Lower lobe of right lung (tissue), 2 donors: ENCODE measurements around the gene SPG11. TPM values are rescaled to one million over a fixed set of nuclear protein-coding genes. Genes with fewer than 3 reads are reported as not detected.

Experiments
- ATAC-seq, 2 donors: fragments of 200-7000 bp; cut with Tn5 transposase; one replicate each; pipeline ENCODE4 v1.9.1; 2020 to 2022; ENCODE audit warnings: mild to moderate bottlenecking in 2 of 2, moderate library complexity in 2 of 2
- DNase-seq: peaks from one replicate; pipeline ENCODE4 v3.0.0-alpha.2; 2020
- H3K27ac ChIP-seq: fragments of 200-600 bp; one replicate; pipeline ENCODE4 v1.8.0; 2022
- H3K27me3 ChIP-seq: fragments of 200-600 bp; one replicate; pipeline ENCODE4 v1.8.0; 2022; ENCODE audit warnings: low read depth
- H3K36me3 ChIP-seq: fragments of 200-600 bp; one replicate; pipeline ENCODE4 v1.8.0; 2022; ENCODE audit warnings: mild to moderate bottlenecking
- H3K4me1 ChIP-seq: fragments of 200-600 bp; one replicate; pipeline ENCODE4 v1.8.0; 2022
- H3K4me3 ChIP-seq: fragments of 200-600 bp; one replicate; pipeline ENCODE4 v1.8.0; 2022; ENCODE audit warnings: mild to moderate bottlenecking
- H3K9me3 ChIP-seq: fragments of 200-600 bp; one replicate; pipeline ENCODE4 v1.8.0; 2022
- CTCF ChIP-seq: fragments of 200-600 bp; IDR thresholded peaks from one replicate; pipeline ENCODE4 v1.8.0; 2022; ENCODE audit warnings: antibody characterized with exemption, mild to moderate bottlenecking
- intact Hi-C: fragments of 100-400 bp; cut with DNase I; formaldehyde crosslinking; loops from one replicate; pipeline ENCODE4 v1.11.0; 2022
- total RNA-seq: library from RNA; stranded (reverse); fragmentation: NEBNext Ultra II Directional; extraction: Animal tissue kit (Norgen Biotek cat#: 25700); gene quantifications from one replicate; pipeline ENCODE4 v1.2.1, GENCODE V29; 2021
- donor health status: DM: no; HTN: yes; CAD: no; lungs with severe emphysema.

SPG11 gene
- total RNA-seq, 1 donor from 2014 or later: 99.7 TPM

GRCh38 chr15:44668921-44669320 lies 5.5 kb upstream of the SPG11 start:
- no peak for DNase-seq
- TF ChIP-seq CTCF: no peak
- ATAC-seq: no peak

GRCh38 chr15:44667039-44667360 lies 3.5 kb upstream of the SPG11 start:
- no peak overlapping the region for H3K4me3 ChIP-seq
- no peak for TF ChIP-seq CTCF
- H3K4me1 ChIP-seq: peaks cover 19% of the 10 kb centered on the region
- no peaks in the 10 kb centered on the region for H3K9me3 ChIP-seq
- H3K36me3 ChIP-seq: no peaks in the 10 kb centered on the region
- intact Hi-C loops: loop anchor here (10.0 kb wide), 1 partner anchor 68 kb away; the partner anchor contains the start of gene TRIM69
- ATAC-seq (no peak), DNase-seq (no peak)
- no peaks in the 10 kb centered on the region for H3K27me3 ChIP-seq
- peak overlapping the region; percentile 26 for H3K27ac ChIP-seq

More at GRCh38 chr15:44668921-44669320, 5.5 kb upstream of the SPG11 start:
- no peak overlapping the region for H3K4me3 ChIP-seq
- H3K27me3 ChIP-seq: no peaks in the 10 kb centered on the region
- no peak overlapping the region for H3K27ac ChIP-seq
- peaks cover 11% of the 10 kb centered on the region for H3K4me1 ChIP-seq
- no peaks in the 10 kb centered on the region for H3K9me3 ChIP-seq
- H3K36me3 ChIP-seq: no peaks in the 10 kb centered on the region
- intact Hi-C loops: loop anchor here (10.0 kb wide), 1 partner anchor 66 kb away; the partner anchor contains the start of gene TRIM69

GRCh38 chr15:44666210-44667038 lies 3.0 kb upstream of the SPG11 start:
- no peaks in the 10 kb centered on the region for H3K27me3 ChIP-seq
- H3K4me3 ChIP-seq: no peak overlapping the region
- intact Hi-C loops: loop anchor here (10.0 kb wide), 1 partner anchor 68 kb away; the partner anchor contains the start of gene TRIM69
- no peaks in the 10 kb centered on the region for H3K9me3 ChIP-seq
- peak overlapping the region; percentile 26 for H3K27ac ChIP-seq
- ATAC-seq (no peak), DNase-seq (no peak)
- TF ChIP-seq CTCF: no peak
- H3K4me1 ChIP-seq: peaks cover 25% of the 10 kb centered on the region
- no peaks in the 10 kb centered on the region for H3K36me3 ChIP-seq

- DNase-seq (peak; percentile 81), ATAC-seq (peak; percentile 80 to 83)
- peak overlapping the region; percentile 82 for H3K4me3 ChIP-seq
- peaks cover 37% of the 10 kb centered on the region for H3K4me1 ChIP-seq
- H3K9me3 ChIP-seq: no peaks in the 10 kb centered on the region
- H3K27me3 ChIP-seq: no peaks in the 10 kb centered on the region
- peak overlapping the region; percentile 98 for H3K27ac ChIP-seq
- H3K36me3 ChIP-seq: peaks cover 23% of the 10 kb centered on the region
- intact Hi-C loops: loop anchor here (10.0 kb wide), 1 partner anchor 72 kb away; the partner anchor contains the start of gene TRIM69
- no peak for TF ChIP-seq CTCF
Observed at GRCh38 chr15:44662478-44663409, 718 bp downstream of the SPG11 start.

GRCh38 chr15:44661576-44661975 lies 1.9 kb downstream of the SPG11 start:
- no peaks in the 10 kb centered on the region for H3K27me3 ChIP-seq
- H3K4me1 ChIP-seq: peaks cover 34% of the 10 kb centered on the region
- H3K27ac ChIP-seq: peak overlapping the region; percentile 98
- no peak for TF ChIP-seq CTCF
- intact Hi-C loops: loop anchor here (10.0 kb wide), 1 partner anchor 73 kb away; the partner anchor contains the start of gene TRIM69
- H3K9me3 ChIP-seq: no peaks in the 10 kb centered on the region
- ATAC-seq (no peak), DNase-seq (no peak)
- H3K4me3 ChIP-seq: peak overlapping the region; percentile 82
- peaks cover 34% of the 10 kb centered on the region for H3K36me3 ChIP-seq
